OCI-LY7 (cell line): ENCODE data around the gene NUP188. TPM values are rescaled to one million over a fixed set of nuclear protein-coding genes. Genes with fewer than 3 reads are reported as not detected.

Experiments
- BruUV-seq: library from RNA; stranded (reverse); fragments of 400-500 nt; replicated peaks from 2 replicates; lab custom pipeline; 2021; lab: Mats Ljungman, UMichigan
- CTCF ChIA-PET: fragments of 300-600 bp; sonication (Branson Sonifier 250); formaldehyde crosslinking; loops from one replicate; lab custom pipeline; 2022; ENCODE audit warnings: antibody characterized with exemption; ENCODE audit not compliant: unreplicated experiment; lab: Charles Lee
- POLR2A ChIA-PET: fragments of 300-600 bp; sonication (Branson Sonifier 250); formaldehyde crosslinking; loops from one replicate; lab custom pipeline; 2022; ENCODE audit warnings: antibody characterized with exemption; lab: Charles Lee
- DNase-seq: peaks from one replicate; pipeline ENCODE4 v3.0.0-alpha.2; 2015; ENCODE audit warnings: low spot score
- H2AFZ ChIP-seq: fragments of 200-600 bp; sonication (generic), shearing (Covaris generic); 2 replicates; pipeline ENCODE4 v1.6.1; 2014; ENCODE audit warnings: mild to moderate bottlenecking, antibody characterized with exemption, low read length, moderate library complexity
- H3K27ac ChIP-seq: fragments of 200-600 bp; sonication (generic); 2 replicates; pipeline ENCODE4 v1.5.1; 2014; ENCODE audit warnings: mixed run types, low read depth, mild to moderate bottlenecking, moderate library complexity, low read length, inconsistent platforms; ENCODE audit not compliant: poor library complexity, severe bottlenecking
- H3K36me3 ChIP-seq: fragments of 200-600 bp; sonication (generic); 2 replicates; pipeline ENCODE4 v1.6.1; 2014; ENCODE audit warnings: mild to moderate bottlenecking, antibody characterized with exemption, low read length, moderate library complexity, mixed read lengths; ENCODE audit not compliant: insufficient read depth
- H3K4me1 ChIP-seq: fragments of 200-600 bp; sonication (generic); 2 replicates; pipeline ENCODE4 v1.5.1; 2014; ENCODE audit warnings: mild to moderate bottlenecking, low read length; ENCODE audit not compliant: insufficient read depth, poor library complexity, severe bottlenecking
- H3K4me2 ChIP-seq: fragments of 200-600 bp; sonication (generic); 2 replicates; pipeline ENCODE4 v1.6.1; 2014; ENCODE audit warnings: mild to moderate bottlenecking, low read length
- H3K4me3 ChIP-seq: fragments of 200-600 bp; sonication (generic); 2 replicates; pipeline ENCODE4 v1.5.1; 2014; ENCODE audit warnings: mild to moderate bottlenecking, low read depth, low read length; ENCODE audit not compliant: poor library complexity, severe bottlenecking
- H3K79me2 ChIP-seq: fragments of 200-600 bp; sonication (generic); 2 replicates; pipeline ENCODE4 v1.6.1; 2016; ENCODE audit warnings: low read depth, mild to moderate bottlenecking, low read length, moderate library complexity, mixed read lengths; ENCODE audit not compliant: insufficient read depth
- H3K9me2 ChIP-seq: fragments of 200-600 bp; sonication (generic); 2 replicates; pipeline ENCODE4 v1.6.1; 2016; ENCODE audit warnings: mild to moderate bottlenecking, low read length, mixed read lengths; ENCODE audit not compliant: insufficient read depth
- H3K9me3 ChIP-seq: fragments of 200-600 bp; sonication (generic); 2 replicates; pipeline ENCODE4 v1.6.1; 2014; ENCODE audit warnings: mild to moderate bottlenecking, mixed run types, low read length, mixed read lengths
- H4K20me1 ChIP-seq: fragments of 200-600 bp; sonication (generic); 2 replicates; pipeline ENCODE4 v1.6.1; 2014; ENCODE audit warnings: mild to moderate bottlenecking, antibody characterized with exemption, low read length, moderate library complexity, mixed read lengths; ENCODE audit not compliant: insufficient read depth
- EZH2phosphoT487 ChIP-seq: fragments of 200-600 bp; sonication (generic); IDR thresholded peaks from 2 replicates; pipeline ENCODE4 v1.6.1; 2018; ENCODE audit warnings: low read depth, borderline replicate concordance, mild to moderate bottlenecking, mixed run types, antibody characterized with exemption, low read length, moderate library complexity, mixed read lengths
- intact Hi-C: fragments of 100-400 bp; cut with micrococcal nuclease; formaldehyde crosslinking; loops from one replicate; pipeline ENCODE4 v1.10.0; 2022; ENCODE audit not compliant: unreplicated experiment
- total RNA-seq, 2 experiments: library from RNA; depleted of rRNA in 1 of 2; stranded (reverse); fragments of >200 nt in 1 of 2; shearing (Covaris generic) in 1 of 2; gene quantifications; 2 replicates each; pipeline ENCODE4 v1.2.3, GENCODE V29; 2014 to 2022
- TF ChIP-seq, protein P1 (sequence below): fragments of 200-600 bp; sonication (generic); conservative IDR thresholded peaks from 2 replicates; pipeline ENCODE4 v1.5.1; 2014; ENCODE audit warnings: mild to moderate bottlenecking, antibody characterized with exemption, low read length, moderate library complexity, mixed read lengths

NUP188 gene
- total RNA-seq, 2 experiments from 2014 or later, result 73.6 to 83.8 TPM

GRCh38 chr9:129008469-129008965 lies 61.0 kb downstream of the NUP188 start:
- H3K36me3 ChIP-seq, result peaks cover 58% of the 10 kb centered on the region
- no peak for TF ChIP-seq EZH2phosphoT487
- TF ChIP-seq, protein P1, sequence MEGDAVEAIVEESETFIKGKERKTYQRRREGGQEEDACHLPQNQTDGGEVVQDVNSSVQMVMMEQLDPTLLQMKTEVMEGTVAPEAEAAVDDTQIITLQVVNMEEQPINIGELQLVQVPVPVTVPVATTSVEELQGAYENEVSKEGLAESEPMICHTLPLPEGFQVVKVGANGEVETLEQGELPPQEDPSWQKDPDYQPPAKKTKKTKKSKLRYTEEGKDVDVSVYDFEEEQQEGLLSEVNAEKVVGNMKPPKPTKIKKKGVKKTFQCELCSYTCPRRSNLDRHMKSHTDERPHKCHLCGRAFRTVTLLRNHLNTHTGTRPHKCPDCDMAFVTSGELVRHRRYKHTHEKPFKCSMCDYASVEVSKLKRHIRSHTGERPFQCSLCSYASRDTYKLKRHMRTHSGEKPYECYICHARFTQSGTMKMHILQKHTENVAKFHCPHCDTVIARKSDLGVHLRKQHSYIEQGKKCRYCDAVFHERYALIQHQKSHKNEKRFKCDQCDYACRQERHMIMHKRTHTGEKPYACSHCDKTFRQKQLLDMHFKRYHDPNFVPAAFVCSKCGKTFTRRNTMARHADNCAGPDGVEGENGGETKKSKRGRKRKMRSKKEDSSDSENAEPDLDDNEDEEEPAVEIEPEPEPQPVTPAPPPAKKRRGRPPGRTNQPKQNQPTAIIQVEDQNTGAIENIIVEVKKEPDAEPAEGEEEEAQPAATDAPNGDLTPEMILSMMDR, result no peak
- no TSS peak for BruUV-seq
- no peaks in the 10 kb centered on the region for H3K9me3 ChIP-seq
- H4K20me1 ChIP-seq, result no peaks in the 10 kb centered on the region
- H3K4me1 ChIP-seq, result no peaks in the 10 kb centered on the region
- no peak overlapping the region for H2AFZ ChIP-seq
- H3K4me2 ChIP-seq, result no peak overlapping the region
- H3K27ac ChIP-seq, result no peak overlapping the region
- DNase-seq, result no peak
- no peaks in the 10 kb centered on the region for H3K79me2 ChIP-seq
- intact Hi-C loops, result loop anchor here (5.0 kb wide), 1 partner anchor 146 kb away; no protein-coding TSS in a partner anchor
- H3K9me2 ChIP-seq, result no peaks in the 10 kb centered on the region
- ChIA-PET CTCF (interaction anchor here (0.6 kb wide), 1 partner anchor 494 kb away, joined by 4 read pairs; no protein-coding TSS in a partner anchor), POLR2A (no interaction called here)
- H3K4me3 ChIP-seq, result no peak overlapping the region

DNA sequence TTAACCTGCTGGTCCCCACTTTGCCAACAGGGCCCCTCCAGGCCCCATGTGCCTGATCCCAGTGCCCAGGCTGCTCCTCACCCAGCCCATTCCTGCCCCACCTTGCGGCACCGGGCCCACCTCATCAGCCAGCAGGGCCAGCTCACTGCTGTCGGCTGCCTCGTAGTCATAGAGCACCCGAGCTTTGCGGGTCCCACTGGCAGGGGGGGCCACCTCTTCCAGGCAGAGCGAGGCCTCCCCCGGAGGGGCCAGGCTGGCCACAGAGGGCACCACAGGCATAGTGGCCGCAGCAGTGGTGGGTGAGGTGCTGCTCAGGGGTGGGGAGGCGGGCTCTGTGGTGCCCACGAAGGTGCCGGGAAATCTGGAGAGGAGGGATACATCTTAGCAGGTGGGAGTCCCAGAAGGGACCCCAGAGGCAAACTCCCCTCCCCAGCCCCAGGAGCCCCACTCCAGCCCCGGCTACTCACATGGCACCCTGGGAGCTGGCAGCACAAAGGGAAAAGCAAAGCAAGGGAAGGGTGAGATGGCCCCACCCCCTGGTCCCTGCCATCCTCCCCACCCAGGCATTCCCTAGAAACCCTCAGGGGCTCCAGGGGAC lies 61.6 kb downstream of the NUP188 start:
- Histone ChIP-seq H3K36me3 (peaks cover 55% of the 10 kb centered on the region), H2AFZ (no peak overlapping the region), H4K20me1 (no peaks in the 10 kb centered on the region), H3K9me3 (no peaks in the 10 kb centered on the region), H3K27ac (no peak overlapping the region), H3K4me2 (no peak overlapping the region), H3K4me1 (no peaks in the 10 kb centered on the region), H3K79me2 (no peaks in the 10 kb centered on the region), H3K9me2 (no peaks in the 10 kb centered on the region), H3K4me3 (no peak overlapping the region)
- POLR2A ChIA-PET, result no interaction called here
- no peak for DNase-seq
- CTCF ChIA-PET, result interaction anchor here (0.6 kb wide), 1 partner anchor 182 kb away, joined by 3 read pairs; no protein-coding TSS in a partner anchor
- TF ChIP-seq, protein P1, result no peak
- no peak for TF ChIP-seq EZH2phosphoT487
- BruUV-seq, result no TSS peak
- intact Hi-C loops, result loop anchor here (5.0 kb wide), 1 partner anchor 147 kb away; no protein-coding TSS in a partner anchor

GRCh38 chr9:129009584-129010141 lies 62.2 kb downstream of the NUP188 start:
- Histone ChIP-seq H2AFZ (no peak overlapping the region), H3K27ac (no peak overlapping the region), H3K79me2 (no peaks in the 10 kb centered on the region), H3K36me3 (peaks cover 60% of the 10 kb centered on the region), H3K4me1 (no peaks in the 10 kb centered on the region), H3K9me3 (no peaks in the 10 kb centered on the region), H3K4me3 (no peak overlapping the region), H4K20me1 (no peaks in the 10 kb centered on the region), H3K9me2 (no peaks in the 10 kb centered on the region), H3K4me2 (no peak overlapping the region)
- intact Hi-C loops, result loop anchor here (5.0 kb wide), 1 partner anchor 147 kb away; no protein-coding TSS in a partner anchor
- no TSS peak for BruUV-seq
- DNase-seq, result no peak
- TF ChIP-seq EZH2phosphoT487, result no peak
- TF ChIP-seq, protein P1, result no peak
- ChIA-PET POLR2A (no interaction called here), CTCF (no interaction called here)
